A673 (cell line): Measurements from ENCODE around the gene PPIL6. TPM values are rescaled to one million over a fixed set of nuclear protein-coding genes. Genes with fewer than 3 reads are reported as not detected.
A peak's percentile ranks its signal among the peaks of the same experiment; 100 is the strongest.

Source experiments
- BruUV-seq: library from RNA; stranded (reverse); fragments of 400-500 nt; replicated peaks from 2 replicates; lab custom pipeline; 2021; lab: Mats Ljungman, UMichigan
- CTCF ChIA-PET: fragments of 300-600 bp; sonication (Branson Sonifier 250); formaldehyde crosslinking; loops from one replicate; lab custom pipeline; 2022; ENCODE audit warnings: antibody characterized with exemption; lab: Charles Lee
- POLR2A ChIA-PET: fragments of 300-600 bp; sonication (Branson Sonifier 250); formaldehyde crosslinking; loops from one replicate; lab custom pipeline; 2022; ENCODE audit warnings: antibody characterized with exemption; ENCODE audit not compliant: low non-redundant PET; lab: Charles Lee
- DNase-seq: peaks from one replicate; pipeline ENCODE4 v3.0.0-alpha.2; 2015; ENCODE audit warnings: low spot score
- H3K27ac ChIP-seq: fragments of 200-600 bp; sonication (generic); 2 replicates; pipeline ENCODE4 v1.5.1; 2016; ENCODE audit warnings: mixed run types, low read depth, mild to moderate bottlenecking, mixed read lengths, antibody characterized with exemption, low read length; ENCODE audit not compliant: poor library complexity, severe bottlenecking
- H3K27me3 ChIP-seq: fragments of 200-600 bp; sonication (generic); replicated peaks from 2 replicates; pipeline ENCODE4 v1.6.1; 2017; ENCODE audit warnings: mixed run types, low read depth, mild to moderate bottlenecking, mixed read lengths, antibody characterized with exemption, low read length; ENCODE audit not compliant: insufficient read depth, poor library complexity
- H3K36me3 ChIP-seq: fragments of 200-600 bp; sonication (generic); 2 replicates; pipeline ENCODE4 v1.6.1; 2016; ENCODE audit warnings: mixed run types, mild to moderate bottlenecking, mixed read lengths, antibody characterized with exemption, low read length; ENCODE audit not compliant: insufficient read depth, poor library complexity, severe bottlenecking
- H3K4me1 ChIP-seq: fragments of 200-600 bp; sonication (generic); 2 replicates; pipeline ENCODE4 v1.6.1; 2017; ENCODE audit warnings: mixed run types, mild to moderate bottlenecking, mixed read lengths, antibody characterized with exemption, low read length; ENCODE audit not compliant: insufficient read depth, poor library complexity, severe bottlenecking
- H3K4me3 ChIP-seq: fragments of 200-600 bp; sonication (generic); 2 replicates; pipeline ENCODE4 v1.5.1; 2016; ENCODE audit warnings: low read depth, mixed run types, mild to moderate bottlenecking, mixed read lengths, low read length; ENCODE audit not compliant: poor library complexity, severe bottlenecking
- H3K9me3 ChIP-seq: fragments of 200-600 bp; sonication (generic); 2 replicates; pipeline ENCODE4 v1.6.1; 2016; ENCODE audit warnings: mixed run types, low read depth, mild to moderate bottlenecking, mixed read lengths, antibody characterized with exemption, low read length; ENCODE audit not compliant: poor library complexity, severe bottlenecking
- EZH2 ChIP-seq: fragments of 200-600 bp; sonication (generic); IDR thresholded peaks from 2 replicates; pipeline ENCODE4 v1.6.1; 2017; ENCODE audit warnings: borderline replicate concordance, low read depth, mild to moderate bottlenecking, mixed read lengths, antibody characterized with exemption, low read length; ENCODE audit not compliant: poor library complexity, severe bottlenecking
- intact Hi-C: fragments of 100-400 bp; cut with micrococcal nuclease; formaldehyde crosslinking; loops from one replicate; pipeline ENCODE4 v1.10.0; 2022; ENCODE audit not compliant: unreplicated experiment
- total RNA-seq: library from RNA; stranded (reverse); gene quantifications from 2 replicates; pipeline ENCODE4 v1.2.3, GENCODE V29; 2021
- TF ChIP-seq, protein P1 (sequence below): fragments of 300-800, 200-600 bp; sonication (generic); conservative IDR thresholded peaks from 2 replicates; pipeline ENCODE4 v1.5.1; 2017; ENCODE audit warnings: low read depth, mild to moderate bottlenecking, antibody characterized with exemption, low read length, moderate library complexity, mixed read lengths

The PPIL6 gene
- total RNA-seq, 1 experiment from 2014 or later = 1.8 TPM

DNA sequence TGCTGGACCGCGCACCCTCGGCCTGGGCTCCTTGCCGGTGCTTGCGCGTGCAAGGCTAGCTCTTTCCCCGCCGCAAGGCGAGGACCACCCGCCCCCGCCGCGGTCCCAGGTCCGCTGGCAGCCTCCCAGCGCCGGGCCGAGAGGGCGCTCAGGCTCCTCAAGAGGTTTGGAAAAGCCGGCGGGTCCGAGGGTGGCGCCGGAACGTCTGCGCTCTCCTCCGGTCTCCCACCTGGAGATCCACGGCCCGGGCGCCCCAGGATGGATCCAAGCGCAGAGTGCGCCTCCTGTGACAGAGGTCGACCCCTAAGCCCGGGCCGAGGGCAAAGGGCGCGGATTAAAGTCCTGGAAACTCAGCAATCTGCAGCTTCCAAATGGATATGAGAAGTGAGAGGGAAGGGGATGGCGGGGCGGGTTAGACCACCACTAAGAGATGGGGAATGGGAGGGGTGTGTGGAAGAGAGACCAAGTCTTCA, 15.7 kb upstream of the PPIL6 start:
- Histone ChIP-seq H3K36me3 (peaks cover 2% of the 10 kb centered on the region), H3K27ac (peak overlapping the region; percentile 59), H3K4me1 (peaks cover 26% of the 10 kb centered on the region), H3K9me3 (no peaks in the 10 kb centered on the region), H3K4me3 (peak overlapping the region; percentile 74), H3K27me3 (no peaks in the 10 kb centered on the region)
- no peak for TF ChIP-seq EZH2
- TF ChIP-seq, protein P1, sequence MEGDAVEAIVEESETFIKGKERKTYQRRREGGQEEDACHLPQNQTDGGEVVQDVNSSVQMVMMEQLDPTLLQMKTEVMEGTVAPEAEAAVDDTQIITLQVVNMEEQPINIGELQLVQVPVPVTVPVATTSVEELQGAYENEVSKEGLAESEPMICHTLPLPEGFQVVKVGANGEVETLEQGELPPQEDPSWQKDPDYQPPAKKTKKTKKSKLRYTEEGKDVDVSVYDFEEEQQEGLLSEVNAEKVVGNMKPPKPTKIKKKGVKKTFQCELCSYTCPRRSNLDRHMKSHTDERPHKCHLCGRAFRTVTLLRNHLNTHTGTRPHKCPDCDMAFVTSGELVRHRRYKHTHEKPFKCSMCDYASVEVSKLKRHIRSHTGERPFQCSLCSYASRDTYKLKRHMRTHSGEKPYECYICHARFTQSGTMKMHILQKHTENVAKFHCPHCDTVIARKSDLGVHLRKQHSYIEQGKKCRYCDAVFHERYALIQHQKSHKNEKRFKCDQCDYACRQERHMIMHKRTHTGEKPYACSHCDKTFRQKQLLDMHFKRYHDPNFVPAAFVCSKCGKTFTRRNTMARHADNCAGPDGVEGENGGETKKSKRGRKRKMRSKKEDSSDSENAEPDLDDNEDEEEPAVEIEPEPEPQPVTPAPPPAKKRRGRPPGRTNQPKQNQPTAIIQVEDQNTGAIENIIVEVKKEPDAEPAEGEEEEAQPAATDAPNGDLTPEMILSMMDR = no peak
- no TSS peak for BruUV-seq
- intact Hi-C loops = no loop called here
- ChIA-PET POLR2A (no interaction called here), CTCF (no interaction called here)
- peak; percentile 21 for DNase-seq

DNA sequence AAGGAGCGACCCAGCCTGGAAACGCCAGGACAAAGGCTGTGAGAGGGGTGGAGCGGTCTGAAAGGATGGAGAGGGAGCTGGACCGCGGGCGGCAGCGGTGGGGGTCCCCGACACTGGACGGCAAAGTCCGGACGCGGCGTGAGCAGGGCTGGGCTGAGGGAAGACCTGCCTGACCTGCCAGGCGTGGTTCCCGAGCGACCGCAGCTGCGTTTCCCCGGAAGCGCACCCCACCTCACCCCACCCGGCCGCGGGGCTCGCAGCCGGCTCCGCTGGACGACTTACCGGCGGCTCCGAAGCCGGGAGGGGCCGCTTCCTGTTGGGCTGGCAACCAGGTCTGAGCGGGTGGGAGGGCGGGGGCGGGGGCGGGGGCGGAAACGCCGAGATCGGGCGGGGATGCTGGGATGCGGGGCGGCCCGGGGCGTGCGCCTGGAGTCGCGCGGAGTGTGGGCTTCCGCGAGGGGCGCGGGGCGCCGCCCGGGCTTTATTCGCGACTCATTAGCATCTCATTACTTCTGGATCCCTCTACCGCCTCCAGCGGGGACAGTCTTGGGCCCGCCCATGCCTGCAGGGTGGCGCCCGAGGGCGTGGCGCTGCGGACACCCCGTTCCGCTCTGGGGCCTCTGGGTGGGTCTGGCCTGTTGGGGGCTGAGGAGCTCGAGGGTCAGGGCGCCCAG, 15.1 kb upstream of the PPIL6 start, which contains the start of gene MICAL1:
Gene MICAL1, minus strand, starts transcription at position 336 of the 674 bp plus-strand sequence. CDS start 1,576 bp downstream, outside the sequence.
- peak within 1 kb of the TSS; percentile 59 for H3K27ac ChIP-seq
- H3K4me3 ChIP-seq = peak within 1 kb of the TSS; percentile 74
- no TSS peak for BruUV-seq
- ChIA-PET CTCF (interaction anchor here (0.6 kb wide), 1 partner anchor 1021 kb away, joined by 6 read pairs; the partner anchor contains the start of gene SLC22A16), POLR2A (no interaction called here)
- no peaks in the 10 kb centered on the region for H3K9me3 ChIP-seq
- intact Hi-C loops = no loop called here
- peak; percentile 64 for DNase-seq
- H3K4me1 ChIP-seq = peaks cover 26% of the 10 kb centered on the region
- no peaks in the 10 kb centered on the region for H3K36me3 ChIP-seq
- no peaks in the 10 kb centered on the region for H3K27me3 ChIP-seq
- TF ChIP-seq EZH2 = no peak
- TF ChIP-seq, protein P1 = peak; percentile 28; the same call in 1 of the 2 replicates

DNA sequence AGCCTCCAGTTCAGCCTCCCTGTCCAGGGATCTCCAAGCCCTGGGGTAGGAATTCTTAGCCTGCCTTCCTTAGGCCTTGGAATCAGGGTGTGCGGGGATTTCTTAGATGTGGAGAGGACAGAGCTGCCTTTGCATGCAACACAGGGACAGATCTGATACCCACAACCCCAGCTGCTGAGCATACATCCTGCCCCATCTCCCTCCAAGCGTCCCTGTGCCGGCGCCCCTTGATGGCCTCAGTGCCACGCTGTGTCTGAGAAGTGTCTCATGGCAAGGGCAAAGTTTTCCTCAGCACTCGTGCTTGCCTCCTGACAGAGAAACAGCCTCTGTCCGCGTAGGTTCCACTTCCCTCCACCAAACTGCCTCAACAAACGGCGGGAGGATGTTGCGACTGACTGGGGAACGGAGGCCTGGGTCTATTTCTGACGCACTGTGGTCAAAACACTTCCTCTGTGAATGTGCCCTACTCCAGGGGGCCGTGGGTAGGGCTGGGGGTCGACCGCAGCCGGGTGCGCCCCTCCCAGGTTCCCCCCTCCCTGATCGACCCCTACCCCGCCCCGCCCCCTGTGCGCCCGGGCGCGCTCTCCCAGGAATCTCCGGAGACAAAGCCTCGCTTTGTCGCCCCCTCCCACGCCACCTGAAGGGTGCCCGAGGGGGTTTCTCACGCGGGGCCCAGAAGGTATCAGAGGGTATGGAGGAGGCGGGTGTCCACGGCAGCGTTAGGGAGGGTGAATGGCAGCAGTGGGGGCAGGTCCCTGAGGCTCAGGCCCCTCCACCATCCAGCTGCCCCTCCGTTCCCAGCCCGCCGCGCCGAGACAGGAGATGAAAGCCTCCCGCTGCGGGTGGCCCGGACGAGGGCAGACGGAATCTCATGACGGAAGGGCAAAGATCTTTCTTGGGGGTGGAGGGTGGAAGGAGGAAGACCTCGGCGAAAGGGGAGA, 14.3 kb upstream of the PPIL6 start:
- Histone ChIP-seq H3K36me3 (no peaks in the 10 kb centered on the region), H3K27me3 (no peaks in the 10 kb centered on the region), H3K9me3 (no peaks in the 10 kb centered on the region), H3K27ac (peak overlapping the region; percentile 37), H3K4me1 (peaks cover 26% of the 10 kb centered on the region), H3K4me3 (peak overlapping the region; percentile 74)
- no TSS peak for BruUV-seq
- intact Hi-C loops = no loop called here
- CTCF ChIA-PET = interaction anchor here (0.6 kb wide), 1 partner anchor 1022 kb away, joined by 6 read pairs; the partner anchor contains the start of gene SLC22A16
- POLR2A ChIA-PET = interaction anchor here (0.6 kb wide), 2 partner anchors 105 to 897 kb away, joined by 3 read pairs; no protein-coding TSS in a partner anchor
- TF ChIP-seq, protein P1 = no peak
- no peak for TF ChIP-seq EZH2
- peak; percentile 21 for DNase-seq
